Right ventricle myocardium superior (tissue), 1 donor: ENCODE measurements around the gene LDB2. TPM values are rescaled to one million over a fixed set of nuclear protein-coding genes. Genes with fewer than 3 reads are reported as not detected.
A peak's percentile ranks its signal among the peaks of the same experiment; 100 is the strongest.
"Not testable (repeated sequence)": the region's sequence is repeated elsewhere in the genome, so short reads cannot be mapped to it uniquely, and the experiment has no call there.

Experiments used
- ATAC-seq: fragments of 200-7000 bp; cut with Tn5 transposase; one replicate; pipeline ENCODE4 v1.9.1; 2020; ENCODE audit warnings: mild to moderate bottlenecking; ENCODE audit not compliant: poor library complexity
- DNase-seq: peaks from one replicate; pipeline ENCODE4 v3.0.0-alpha.2; 2020
- intact Hi-C: fragments of 100-400 bp; cut with DNase I; formaldehyde crosslinking; loops from one replicate; pipeline ENCODE4 v1.11.2; 2022
- long read RNA-seq: library from polyadenylated mRNA; unstranded; transcript quantifications from one replicate; pipeline ENCODE4 v2.0.0, GENCODE V29; 2021
- total RNA-seq: library from RNA; stranded (reverse); fragmentation: NEBNext Ultra II Directional; extraction: Animal tissue kit (Norgen Biotek cat#: 25700); gene quantifications from one replicate; pipeline ENCODE4 v1.2.1, GENCODE V29; 2021
- donor health status: DM: no; HTN: yes; CAD: no; lungs with severe emphysema.

Gene LDB2
- total RNA-seq = 18.5 TPM
- long read RNA-seq, partial matches to known transcripts = 1 of 12 reads
- long read RNA-seq, other reads (novel, unspliced or antisense) = 5 of 12 reads

DNA sequence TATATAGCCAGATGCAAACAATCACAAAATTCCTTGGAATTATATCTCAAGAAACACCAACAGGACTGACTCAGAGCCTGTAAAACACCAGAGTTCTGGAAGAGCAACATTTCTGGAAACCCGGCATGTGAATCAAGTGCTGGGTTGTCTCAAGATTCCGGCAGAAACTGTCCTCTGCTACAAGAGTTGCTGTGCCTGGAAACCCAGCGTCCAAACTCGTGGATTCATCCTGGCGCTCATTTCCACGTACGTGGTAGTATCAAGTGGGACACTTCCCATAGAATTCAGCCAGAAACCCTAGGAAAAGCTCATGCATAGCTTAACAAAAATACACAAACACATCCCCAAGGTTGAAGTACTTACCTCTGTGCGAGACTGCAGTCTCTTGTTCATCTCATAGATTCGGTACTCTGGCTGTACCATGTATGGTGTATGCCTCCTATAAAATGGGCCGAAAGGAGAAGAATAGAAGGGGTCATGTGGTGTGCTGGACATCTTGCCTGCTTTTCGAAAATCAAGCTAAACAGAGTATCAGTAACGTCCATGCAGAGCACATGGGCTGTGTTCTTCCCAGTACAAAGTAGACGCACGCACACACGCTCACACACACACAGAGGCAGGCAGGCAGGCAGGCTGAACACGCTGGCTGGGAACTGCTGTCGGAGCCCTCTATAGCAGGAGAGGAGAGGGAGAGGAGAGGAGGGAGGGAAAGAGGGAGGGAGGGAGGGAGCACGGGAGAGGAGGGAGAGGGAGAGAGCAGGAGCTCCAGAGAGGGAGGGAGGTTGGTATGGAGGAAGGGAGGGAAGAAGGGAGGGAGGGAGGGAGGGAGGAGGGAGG is at the start of gene LDB2:
Gene LDB2 (minus strand): TSS at position 655 of the 837 bp plus-strand sequence.
- peak; percentile 83 for DNase-seq
- ATAC-seq = peak; percentile 90
- intact Hi-C loops = loop anchor here (10.0 kb wide), 1 partner anchor 103 kb away; no protein-coding TSS in a partner anchor

- intact Hi-C loops = no loop called here
Measured at GRCh38 chr4:16942491-16942890, 44.0 kb upstream of the LDB2 start.

DNA sequence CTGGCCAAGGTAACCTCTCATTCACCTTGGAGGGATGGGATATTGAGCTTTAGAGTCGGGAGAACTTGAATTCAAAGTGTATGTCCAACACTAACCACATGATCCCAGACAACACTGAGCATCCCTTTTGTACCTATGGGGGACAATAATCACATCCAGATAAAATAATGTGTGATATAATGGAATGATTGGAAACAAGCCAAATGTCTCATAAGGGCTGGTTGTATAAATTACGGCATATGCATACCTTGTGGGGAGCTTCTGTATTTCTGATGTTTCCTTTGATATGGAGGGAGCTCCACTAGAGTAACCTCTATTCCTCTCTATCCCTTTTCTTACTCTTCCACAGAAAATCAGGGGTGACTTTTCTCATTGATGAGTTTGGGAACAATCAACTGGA is 40.7 kb upstream of the LDB2 start:
- ATAC-seq = no peak
- intact Hi-C loops = no loop called here
- no peak for DNase-seq

More at GRCh38 chr4:16942491-16942890, 44.0 kb upstream of the LDB2 start:
- ATAC-seq = no peak
- DNase-seq = no peak

- ATAC-seq (no peak), DNase-seq (no peak)
- intact Hi-C loops = no loop called here
Measured at GRCh38 chr4:16938512-16939040, 40.1 kb upstream of the LDB2 start.

GRCh38 chr4:16931339-16932305 is 33.2 kb upstream of the LDB2 start:
- DNase-seq (no peak), ATAC-seq (peak; percentile 56)
- intact Hi-C loops = no loop called here

- DNase-seq (no peak), ATAC-seq (no peak)
- intact Hi-C loops = no loop called here
Measured at GRCh38 chr4:16926214-16926613, 27.8 kb upstream of the LDB2 start.

- intact Hi-C loops = loop anchor here (10.0 kb wide), 1 partner anchor 526 kb away; no protein-coding TSS in a partner anchor
- DNase-seq, ATAC-seq: not testable (repeated sequence)
Measured at GRCh38 chr4:16918716-16919115, 20.3 kb upstream of the LDB2 start.

GRCh38 chr4:16916719-16917337 is 18.4 kb upstream of the LDB2 start:
- intact Hi-C loops = loop anchor here (10.0 kb wide), 1 partner anchor 528 kb away; no protein-coding TSS in a partner anchor
- DNase-seq = peak; percentile 53
- ATAC-seq = peak; percentile 49

GRCh38 chr4:16916031-16916430 is 17.6 kb upstream of the LDB2 start:
- intact Hi-C loops = loop anchor here (10.0 kb wide), 1 partner anchor 529 kb away; no protein-coding TSS in a partner anchor
- no peak for ATAC-seq
- DNase-seq = no peak

GRCh38 chr4:16914208-16914607 is 15.8 kb upstream of the LDB2 start:
- intact Hi-C loops = loop anchor here (5.0 to 10.0 kb wide), 2 partner anchors 408 to 531 kb away; no protein-coding TSS in a partner anchor
- DNase-seq (no peak), ATAC-seq (peak; percentile 57)

DNA sequence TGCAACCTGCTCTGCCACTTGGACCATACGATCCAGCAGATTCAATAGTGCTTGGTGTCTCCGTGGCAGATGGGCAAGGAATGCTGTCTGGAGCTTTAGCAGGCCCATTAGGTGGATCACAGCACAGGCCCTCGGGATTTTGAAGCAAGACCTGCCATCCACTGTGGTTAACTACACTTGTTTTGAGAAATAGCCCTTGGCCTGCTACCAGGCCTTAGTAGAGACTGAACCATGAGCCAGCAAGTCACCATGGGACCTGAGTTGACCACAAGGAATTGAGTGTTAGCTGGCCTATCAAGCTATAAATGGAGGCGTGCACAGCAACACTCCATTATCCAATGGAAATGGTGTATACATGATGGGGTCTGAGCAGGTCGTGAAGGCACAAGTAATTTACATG is 14.5 kb upstream of the LDB2 start:
- ATAC-seq (no peak), DNase-seq (no peak)
- intact Hi-C loops = loop anchor here (5.0 to 10.0 kb wide), 2 partner anchors 409 to 532 kb away; no protein-coding TSS in a partner anchor

GRCh38 chr4:16909281-16909680 is 10.8 kb upstream of the LDB2 start:
- ATAC-seq (peak; percentile 36), DNase-seq (no peak)
- intact Hi-C loops = no loop called here

GRCh38 chr4:16908377-16909021 is 10.1 kb upstream of the LDB2 start:
- intact Hi-C loops = no loop called here
- ATAC-seq (no peak), DNase-seq (no peak)

- no peak for DNase-seq
- ATAC-seq = no peak
- intact Hi-C loops = no loop called here
Measured at GRCh38 chr4:16900325-16900724, 1.9 kb upstream of the LDB2 start.

DNA sequence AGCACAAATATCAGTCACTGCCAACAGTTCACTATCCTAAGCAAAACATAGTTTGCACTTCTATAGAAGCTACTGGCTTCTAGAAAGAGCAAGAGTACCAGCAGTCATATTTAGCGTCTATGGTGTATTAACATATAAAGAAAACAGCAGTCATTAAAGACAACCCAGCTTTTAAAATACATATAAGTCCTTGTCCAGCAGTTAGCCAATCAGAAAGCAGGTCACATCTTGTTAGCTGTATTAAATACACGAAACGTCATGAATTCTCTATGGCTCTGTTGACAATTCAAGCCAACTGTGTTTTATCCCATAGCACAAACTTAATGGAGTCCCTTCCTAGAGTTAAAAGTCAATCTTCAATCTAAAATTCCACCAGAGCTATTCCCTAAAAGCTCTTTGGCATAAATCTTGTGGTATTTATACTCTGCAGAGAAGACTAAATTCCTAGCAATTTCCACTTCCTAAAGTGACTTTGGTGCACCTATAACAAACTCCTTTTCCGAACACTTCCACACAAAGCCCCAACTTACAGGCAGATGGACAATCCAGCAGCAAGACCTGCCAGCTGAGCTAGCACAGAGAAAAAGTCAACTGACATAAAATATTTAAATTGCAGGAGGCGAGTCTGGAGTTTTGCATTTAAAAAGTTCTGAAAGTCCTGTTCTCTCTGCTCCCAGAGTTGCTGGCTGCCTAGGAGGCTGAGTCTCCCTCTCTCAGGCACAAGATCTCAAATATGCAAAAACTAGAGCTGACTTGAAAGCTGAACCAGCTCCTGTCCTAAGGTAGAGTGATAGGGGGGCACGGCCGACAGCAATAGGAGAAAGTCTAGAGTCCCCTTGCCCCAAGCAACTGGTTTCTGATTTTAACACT is 1.3 kb downstream of the LDB2 start:
- ATAC-seq (no peak), DNase-seq (no peak)
- intact Hi-C loops = loop anchor here (10.0 kb wide), 1 partner anchor 102 kb away; no protein-coding TSS in a partner anchor

DNA sequence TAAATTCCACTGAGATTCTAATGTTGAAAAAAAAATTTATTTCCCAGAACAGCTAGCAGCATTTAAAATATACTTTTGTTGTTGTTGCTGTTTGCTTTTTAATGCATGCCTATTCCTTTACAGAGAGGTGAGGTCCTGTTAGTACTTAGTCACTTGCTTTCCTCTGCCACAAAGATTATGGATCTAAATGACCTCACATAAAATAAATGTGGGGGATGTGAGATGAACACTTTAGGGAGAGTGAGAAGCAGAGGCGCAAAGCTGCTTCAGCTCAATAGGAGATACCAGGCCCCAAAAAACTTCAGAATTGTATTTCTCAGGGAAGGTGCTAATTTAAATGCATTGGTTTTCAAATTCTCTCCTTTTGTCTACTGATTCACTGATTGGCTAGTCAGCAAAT is 4.0 kb downstream of the LDB2 start:
- ATAC-seq (no peak), DNase-seq (no peak)
- intact Hi-C loops = loop anchor here (10.0 kb wide), 1 partner anchor 100 kb away; no protein-coding TSS in a partner anchor
